AG10803 (cell line): Measurements from ENCODE around the gene PDPN.

Source experiments
- DNase-seq: peaks from one replicate; pipeline ENCODE4 v3.0.0; 2010; ENCODE audit warnings: low read depth
- H3K4me3 ChIP-seq: 2 replicates; pipeline ENCODE4 v1.5.1; 2011; ENCODE audit warnings: mild to moderate bottlenecking, low read length, control low read depth
- TF ChIP-seq, protein P1 (sequence below): conservative IDR thresholded peaks from 2 replicates; pipeline ENCODE4 v1.5.1; 2011; ENCODE audit warnings: mild to moderate bottlenecking, low read length, control low read depth, inconsistent platforms

Gene PDPN

DNA sequence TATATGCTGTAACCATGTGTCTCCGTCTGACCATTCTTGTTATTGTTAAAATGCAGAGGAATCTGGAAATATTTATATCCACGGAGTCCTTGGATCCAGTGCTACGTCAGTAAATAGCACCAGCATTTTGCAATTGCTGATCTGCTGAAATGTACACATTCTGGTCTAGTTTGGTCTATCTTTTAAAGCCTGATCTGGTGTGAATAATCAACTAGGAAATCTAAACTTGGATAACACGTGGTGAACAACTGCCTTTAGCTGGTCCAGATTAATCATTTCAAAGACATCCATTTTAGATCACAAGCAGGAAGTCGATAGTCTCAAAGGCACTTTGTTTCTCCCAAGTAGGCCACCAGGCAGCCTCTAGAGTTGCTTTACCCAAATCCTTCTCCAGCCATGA lies 32.6 kb downstream of the PDPN start:
- TF ChIP-seq, protein P1, sequence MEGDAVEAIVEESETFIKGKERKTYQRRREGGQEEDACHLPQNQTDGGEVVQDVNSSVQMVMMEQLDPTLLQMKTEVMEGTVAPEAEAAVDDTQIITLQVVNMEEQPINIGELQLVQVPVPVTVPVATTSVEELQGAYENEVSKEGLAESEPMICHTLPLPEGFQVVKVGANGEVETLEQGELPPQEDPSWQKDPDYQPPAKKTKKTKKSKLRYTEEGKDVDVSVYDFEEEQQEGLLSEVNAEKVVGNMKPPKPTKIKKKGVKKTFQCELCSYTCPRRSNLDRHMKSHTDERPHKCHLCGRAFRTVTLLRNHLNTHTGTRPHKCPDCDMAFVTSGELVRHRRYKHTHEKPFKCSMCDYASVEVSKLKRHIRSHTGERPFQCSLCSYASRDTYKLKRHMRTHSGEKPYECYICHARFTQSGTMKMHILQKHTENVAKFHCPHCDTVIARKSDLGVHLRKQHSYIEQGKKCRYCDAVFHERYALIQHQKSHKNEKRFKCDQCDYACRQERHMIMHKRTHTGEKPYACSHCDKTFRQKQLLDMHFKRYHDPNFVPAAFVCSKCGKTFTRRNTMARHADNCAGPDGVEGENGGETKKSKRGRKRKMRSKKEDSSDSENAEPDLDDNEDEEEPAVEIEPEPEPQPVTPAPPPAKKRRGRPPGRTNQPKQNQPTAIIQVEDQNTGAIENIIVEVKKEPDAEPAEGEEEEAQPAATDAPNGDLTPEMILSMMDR = 0 out of 2 replicates have a peak, but pooled peaks have one; percentile 3
- DNase-seq = peak; percentile 46
- H3K4me3 ChIP-seq = no peak overlapping the region

DNA sequence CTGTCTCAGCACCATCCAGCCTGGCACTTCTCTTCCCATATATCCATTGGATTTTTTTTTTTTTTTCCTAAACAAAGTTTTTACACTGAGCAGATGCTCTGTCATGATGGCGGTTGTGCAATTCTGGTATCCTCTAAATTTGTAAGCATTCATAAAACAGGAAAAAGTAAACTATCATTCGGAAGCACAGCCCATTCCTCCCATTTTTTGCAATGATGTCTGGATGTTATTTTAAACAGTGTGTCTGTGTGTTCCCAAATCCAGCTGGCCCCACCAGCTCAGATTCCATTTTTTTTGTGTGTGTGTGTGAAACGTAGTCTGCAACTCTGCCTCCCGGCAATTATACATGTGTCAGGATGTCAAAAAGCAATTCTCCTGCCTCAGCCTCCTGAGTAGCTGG lies 33.5 kb downstream of the PDPN start:
- DNase-seq = peak; percentile 37
- H3K4me3 ChIP-seq = no peak overlapping the region
- TF ChIP-seq, protein P1 = no peak

DNA sequence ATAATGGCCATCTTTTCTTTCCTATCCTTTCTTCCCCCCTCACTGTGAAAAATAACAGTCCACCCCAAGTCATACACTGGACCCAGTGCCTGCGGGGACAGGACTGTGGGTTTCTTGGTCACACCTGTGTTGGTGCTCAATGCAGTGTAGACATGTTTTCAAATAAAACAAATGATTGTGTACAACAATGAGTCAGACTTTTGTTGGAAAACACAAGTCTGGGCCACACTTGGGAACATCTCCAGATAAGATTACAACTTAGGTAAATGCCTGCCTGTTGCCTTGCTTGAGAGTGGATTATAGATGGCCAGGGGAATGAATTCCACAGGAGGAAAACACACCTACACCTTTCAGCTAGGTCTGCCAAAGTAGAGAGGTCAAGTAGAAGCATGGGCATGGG lies 34.1 kb downstream of the PDPN start:
- no peak overlapping the region for H3K4me3 ChIP-seq
- TF ChIP-seq, protein P1 = no peak
- no peak for DNase-seq

DNA sequence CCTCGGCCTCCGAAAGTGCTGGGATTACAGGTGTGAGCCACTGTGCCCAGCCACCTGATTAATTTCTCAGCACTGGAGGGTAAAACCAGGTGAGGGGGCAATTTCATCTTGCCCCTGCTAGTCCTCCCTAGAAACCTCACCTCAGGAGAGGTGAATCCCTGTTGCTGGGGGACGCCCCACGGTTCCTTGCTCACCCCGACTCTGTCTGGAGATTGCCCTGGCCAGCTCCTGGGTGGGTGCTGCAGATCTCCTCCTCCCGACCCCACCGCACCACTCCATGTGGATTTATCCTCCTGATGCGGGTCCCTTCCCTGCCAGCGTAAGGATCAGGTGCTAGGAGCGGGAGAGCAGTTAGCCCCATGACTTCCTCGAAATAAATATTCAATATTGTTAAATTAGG lies 34.9 kb downstream of the PDPN start:
- TF ChIP-seq, protein P1 = no peak
- no peak for DNase-seq

GRCh38 chr1:13619909-13620308 lies 36.3 kb downstream of the PDPN start:
- TF ChIP-seq, protein P1 = no peak
- peak; percentile 35 for DNase-seq

More for the DNA sequence above, 34.9 kb downstream of the PDPN start:
- H3K4me3 ChIP-seq = no peak overlapping the region

DNA sequence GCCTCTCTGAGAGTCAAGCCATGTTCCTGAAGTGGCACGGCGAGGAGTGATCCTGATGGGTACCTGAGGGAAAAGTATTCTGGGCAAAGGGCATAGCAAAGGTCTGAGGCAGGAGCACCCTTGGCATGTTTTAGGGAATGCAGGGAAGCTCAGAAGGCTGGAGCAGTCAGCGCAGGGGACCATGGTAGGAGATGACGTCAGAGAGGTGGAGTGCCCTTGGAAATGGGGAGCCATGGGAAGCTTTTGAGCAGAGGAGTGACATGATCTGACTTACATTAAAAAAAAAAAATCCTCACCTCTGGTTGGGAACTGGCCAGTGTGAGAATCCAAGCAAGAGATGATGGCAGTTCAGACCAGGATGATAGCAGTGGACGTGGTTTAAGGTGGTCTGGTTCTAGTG lies 37.2 kb downstream of the PDPN start:
- DNase-seq = no peak
- TF ChIP-seq, protein P1 = no peak
- H3K4me3 ChIP-seq = no peak overlapping the region

More at GRCh38 chr1:13619909-13620308, 36.3 kb downstream of the PDPN start:
- no peak overlapping the region for H3K4me3 ChIP-seq

GRCh38 chr1:13622446-13622845 lies 38.8 kb downstream of the PDPN start:
- no peak overlapping the region for H3K4me3 ChIP-seq
- TF ChIP-seq, protein P1 = no peak
- no peak for DNase-seq
